Ovary (tissue), 3 donors: ENCODE data around the gene PCDH15.

Experiments
- POLR2A ChIP-seq: fragments of 450-650 bp; IDR thresholded peaks from one replicate; pipeline ENCODE4 v1.6.1; 2017; ENCODE audit warnings: antibody characterized with exemption, mild to moderate bottlenecking, moderate library complexity
- TF ChIP-seq, protein P1 (sequence below), 3 donors: fragments of 450-650 bp in 2 of 3; fragments of 200-600 bp in 1 of 3; IDR thresholded peaks; one replicate each; pipeline versions ENCODE4 v1.5.1 to v1.8.0; 2016 to 2022; ENCODE audit warnings: antibody characterized with exemption in 3 of 3, mild to moderate bottlenecking in 1 of 3
- donor health status: DM: no; HTN: no; CAD: no.

DNA sequence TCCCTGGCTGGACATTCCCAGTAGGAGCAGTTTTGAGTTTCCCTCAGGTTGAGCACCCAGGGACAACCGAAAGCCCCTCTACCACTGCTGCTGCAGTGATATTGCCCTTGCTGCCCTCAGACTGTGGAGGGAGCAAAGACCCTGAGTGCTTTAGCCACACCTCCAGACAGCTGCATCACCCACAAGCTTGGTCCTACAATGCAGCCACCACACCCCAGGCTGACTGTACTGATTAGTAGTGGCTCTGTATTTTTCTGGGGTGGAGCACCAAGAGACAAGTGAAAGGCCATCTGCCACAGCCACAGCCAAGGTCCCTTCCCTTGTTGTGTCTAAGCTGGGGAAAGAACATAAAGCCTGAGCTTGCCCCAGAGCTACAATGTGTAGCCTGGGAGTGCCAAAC is 789.9 kb downstream of the PCDH15 start:
- no peak for TF ChIP-seq POLR2A
- TF ChIP-seq, protein P1, sequence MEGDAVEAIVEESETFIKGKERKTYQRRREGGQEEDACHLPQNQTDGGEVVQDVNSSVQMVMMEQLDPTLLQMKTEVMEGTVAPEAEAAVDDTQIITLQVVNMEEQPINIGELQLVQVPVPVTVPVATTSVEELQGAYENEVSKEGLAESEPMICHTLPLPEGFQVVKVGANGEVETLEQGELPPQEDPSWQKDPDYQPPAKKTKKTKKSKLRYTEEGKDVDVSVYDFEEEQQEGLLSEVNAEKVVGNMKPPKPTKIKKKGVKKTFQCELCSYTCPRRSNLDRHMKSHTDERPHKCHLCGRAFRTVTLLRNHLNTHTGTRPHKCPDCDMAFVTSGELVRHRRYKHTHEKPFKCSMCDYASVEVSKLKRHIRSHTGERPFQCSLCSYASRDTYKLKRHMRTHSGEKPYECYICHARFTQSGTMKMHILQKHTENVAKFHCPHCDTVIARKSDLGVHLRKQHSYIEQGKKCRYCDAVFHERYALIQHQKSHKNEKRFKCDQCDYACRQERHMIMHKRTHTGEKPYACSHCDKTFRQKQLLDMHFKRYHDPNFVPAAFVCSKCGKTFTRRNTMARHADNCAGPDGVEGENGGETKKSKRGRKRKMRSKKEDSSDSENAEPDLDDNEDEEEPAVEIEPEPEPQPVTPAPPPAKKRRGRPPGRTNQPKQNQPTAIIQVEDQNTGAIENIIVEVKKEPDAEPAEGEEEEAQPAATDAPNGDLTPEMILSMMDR (IDR thresholded peaks at IDR 0.05): no peak
